Panc1 (cell line): Measurements from ENCODE around the gene LENG8. TPM values are rescaled to one million over a fixed set of nuclear protein-coding genes. Genes with fewer than 3 reads are reported as not detected.

Experiments used
- ATAC-seq: fragments of 200-7000 bp; cut with Tn5 transposase; 2 replicates; pipeline ENCODE4 v1.9.1; 2020; ENCODE audit warnings: mild to moderate bottlenecking, moderate library complexity
- BruUV-seq: library from RNA; stranded (reverse); fragments of 400-500 nt; replicated peaks from 2 replicates; lab custom pipeline; 2021; lab: Mats Ljungman, UMichigan
- CTCF ChIA-PET: fragments of 300-600 bp; sonication (Branson Sonifier 250); formaldehyde crosslinking; loops from one replicate; lab custom pipeline; 2022; ENCODE audit warnings: antibody characterized with exemption; lab: Charles Lee
- POLR2A ChIA-PET: fragments of 300-600 bp; sonication (Branson Sonifier 250); formaldehyde crosslinking; loops from one replicate; lab custom pipeline; 2022; ENCODE audit warnings: antibody characterized with exemption; lab: Charles Lee
- DNase-seq: peaks from one replicate; pipeline ENCODE4 v3.0.0-alpha.2; 2010; ENCODE audit warnings: low read depth, low spot score
- H3K27ac ChIP-seq: 2 replicates; pipeline ENCODE4 v1.5.1; 2011; ENCODE audit warnings: mild to moderate bottlenecking, low read length, inconsistent platforms
- H3K27me3 ChIP-seq: fragments of 200-500 bp; sonication (Bioruptor generic); 2 replicates; pipeline ENCODE4 v1.6.0; 2014; ENCODE audit warnings: low read length, inconsistent platforms; ENCODE audit not compliant: control insufficient read depth, insufficient read depth
- H3K36me3 ChIP-seq: fragments of 200-500 bp; sonication (Bioruptor generic); 2 replicates; pipeline ENCODE4 v1.5.1; 2014; ENCODE audit warnings: inconsistent platforms, mild to moderate bottlenecking, low read length, moderate library complexity; ENCODE audit not compliant: control insufficient read depth, insufficient read depth
- H3K4me1 ChIP-seq: 2 replicates; pipeline ENCODE4 v1.5.1; 2011; ENCODE audit warnings: inconsistent platforms, mild to moderate bottlenecking, low read length, moderate library complexity; ENCODE audit not compliant: control insufficient read depth, insufficient read depth
- H3K4me3 ChIP-seq, 2 experiments: 2 replicates each; pipeline ENCODE4 v1.5.1; 2011 to 2012; ENCODE audit warnings: low read depth in 2 of 2, low read length in 2 of 2, mild to moderate bottlenecking in 2 of 2, inconsistent platforms in 1 of 2, moderate library complexity in 1 of 2
- H3K9me3 ChIP-seq: fragments of 200-500 bp; sonication (Bioruptor generic); 2 replicates; pipeline ENCODE4 v1.5.1; 2014; ENCODE audit warnings: low read depth, mild to moderate bottlenecking, inconsistent platforms, low read length, moderate library complexity; ENCODE audit not compliant: control insufficient read depth, insufficient read depth
- CTCF ChIP-seq: fragments of 450-650 bp; IDR thresholded peaks from 2 replicates; pipeline ENCODE4 v1.5.1; 2017; ENCODE audit warnings: mild to moderate bottlenecking
- POLR2AphosphoS5 ChIP-seq: IDR thresholded peaks from 2 replicates; pipeline ENCODE4 v1.6.1; 2012; ENCODE audit warnings: mild to moderate bottlenecking, low read depth, low read length, moderate library complexity
- REST ChIP-seq, 2 experiments: IDR thresholded peaks; 2 replicates each; pipeline ENCODE4 v1.6.1; 2011 to 2012; ENCODE audit warnings: low read depth in 2 of 2, control low read depth in 1 of 2, low read length in 1 of 2, mild to moderate bottlenecking in 1 of 2, moderate library complexity in 1 of 2; ENCODE audit not compliant: insufficient read depth in 1 of 2
- SIN3A ChIP-seq: IDR thresholded peaks from 2 replicates; pipeline ENCODE4 v1.6.1; 2012; ENCODE audit warnings: low read depth, mild to moderate bottlenecking, low read length, moderate library complexity, borderline replicate concordance; ENCODE audit not compliant: insufficient read depth
- TCF7L2 ChIP-seq: IDR thresholded peaks from 2 replicates; pipeline ENCODE4 v1.6.1; 2011; ENCODE audit warnings: mild to moderate bottlenecking, low read depth, low read length, inconsistent platforms
- in situ Hi-C: cut with HindIII; loops from 2 replicates; pipeline ENCODE4 v1.10.0; 2016; ENCODE audit warnings: low sequenced_read_pairs, low pct_unique_long_range_greater_than_20kb
- intact Hi-C: fragments of 100-400 bp; cut with micrococcal nuclease; formaldehyde crosslinking; loops from one replicate; pipeline ENCODE4 v1.10.0; 2022; ENCODE audit not compliant: unreplicated experiment
- total RNA-seq: library from RNA; stranded (reverse); gene quantifications from one replicate; pipeline ENCODE4 v1.2.1, GENCODE V29; 2021; ENCODE audit not compliant: unreplicated experiment

Gene LENG8
- total RNA-seq, 1 experiment from 2014 or later = 268 TPM

GRCh38 chr19:54435551-54436016 lies 13.4 kb upstream of the LENG8 start:
- Histone ChIP-seq H3K36me3 (no peaks in the 10 kb centered on the region), H3K27ac (no peak overlapping the region), H3K4me1 (peaks cover 11% of the 10 kb centered on the region; the same call in 1 of the 2 replicates), H3K27me3 (no peaks in the 10 kb centered on the region), H3K4me3 (no peak overlapping the region), H3K9me3 (no peaks in the 10 kb centered on the region)
- intact Hi-C loops = no loop called here
- no peak for TF ChIP-seq TCF7L2
- no peak for TF ChIP-seq CTCF
- no peak for TF ChIP-seq SIN3A
- in situ Hi-C loops = no loop called here
- no peak for DNase-seq
- POLR2A ChIA-PET = no interaction called here
- CTCF ChIA-PET = no interaction called here
- no peak for ATAC-seq
- no TSS peak for BruUV-seq

GRCh38 chr19:54436031-54436523 lies 12.9 kb upstream of the LENG8 start:
- POLR2A ChIA-PET = no interaction called here
- Histone ChIP-seq H3K4me3 (no peak overlapping the region), H3K27me3 (no peaks in the 10 kb centered on the region), H3K27ac (no peak overlapping the region), H3K9me3 (no peaks in the 10 kb centered on the region), H3K36me3 (no peaks in the 10 kb centered on the region), H3K4me1 (peaks cover 9% of the 10 kb centered on the region; the same call in 1 of the 2 replicates)
- CTCF ChIA-PET = no interaction called here
- no peak for TF ChIP-seq POLR2AphosphoS5
- no peak for TF ChIP-seq CTCF
- TF ChIP-seq REST (IDR thresholded peaks at IDR 0.05; ENCODE audit: insufficient read depth in 1 of 2, low read depth in 2 of 2, low read length in 1 of 2) = no peak
- TF ChIP-seq SIN3A = no peak
- TF ChIP-seq TCF7L2 = no peak
- BruUV-seq = no TSS peak
- intact Hi-C loops (no loop called here), in situ Hi-C loops (no loop called here)
- DNase-seq = no peak
- no peak for ATAC-seq
